Cardiac muscle cell (in vitro differentiated cells and primary cell): Measurements from ENCODE around the gene SLC25A42. TPM values are rescaled to one million over a fixed set of nuclear protein-coding genes. Genes with fewer than 3 reads are reported as not detected.
A peak's percentile ranks its signal among the peaks of the same experiment; 100 is the strongest.

Experiments
- DNase-seq, 2 donors: peaks; one replicate each; pipeline versions ENCODE4 v3.0.0 to v3.0.0-alpha.2; 2010 to 2017; ENCODE audit warnings: low read depth in 1 of 2, low spot score in 1 of 2
- H3K27ac ChIP-seq: fragments of 200-600 bp; sonication (generic); 2 replicates; pipeline ENCODE4 v1.5.1; 2016
- H3K27me3 ChIP-seq: fragments of 200-600 bp; sonication (generic); 2 replicates; pipeline ENCODE4 v1.6.0; 2016; ENCODE audit warnings: control low read depth
- H3K36me3 ChIP-seq: fragments of 200-600 bp; sonication (generic); 2 replicates; pipeline ENCODE4 v1.5.1; 2016; ENCODE audit warnings: control low read depth
- H3K4me1 ChIP-seq: fragments of 200-600 bp; sonication (generic); 2 replicates; pipeline ENCODE4 v1.8.1; 2017; ENCODE audit warnings: low read depth, mild to moderate bottlenecking, mixed run types
- H3K4me3 ChIP-seq: fragments of 200-600 bp; sonication (generic); 2 replicates; pipeline ENCODE4 v1.5.1; 2016; ENCODE audit warnings: mild to moderate bottlenecking
- H3K9me3 ChIP-seq: fragments of 200-600 bp; sonication (generic); 2 replicates; pipeline ENCODE4 v1.5.1; 2017; ENCODE audit warnings: low read depth, mild to moderate bottlenecking, control low read depth
- CTCF ChIP-seq: IDR thresholded peaks from 2 replicates; pipeline ENCODE4 v1.5.1; 2012; ENCODE audit warnings: low read depth, mild to moderate bottlenecking, low read length
- polyA plus RNA-seq: library from polyadenylated mRNA; unstranded; fragments of >200 nt; fragmentation: Nextera tagmentation; extraction: Ambion mirVana; gene quantifications from 2 replicates; pipeline ENCODE4 v1.2.1, GENCODE V29; 2016
- total RNA-seq: library from RNA; depleted of rRNA; stranded (reverse); fragments of >200 nt; gene quantifications from 2 replicates; pipeline ENCODE4 v1.2.3, GENCODE V29; 2016

Gene SLC25A42
- total and polyA plus RNA-seq, 2 experiments from 2014 or later = 30.4 to 31.3 TPM

GRCh38 chr19:19111136-19111835, 47.5 kb downstream of the SLC25A42 start:
- H3K27me3 ChIP-seq = no peaks in the 10 kb centered on the region
- H3K4me3 ChIP-seq = no peak overlapping the region
- no peaks in the 10 kb centered on the region for H3K9me3 ChIP-seq
- H3K4me1 ChIP-seq = peaks cover 19% of the 10 kb centered on the region
- no peak overlapping the region for H3K27ac ChIP-seq
- TF ChIP-seq CTCF = no peak
- H3K36me3 ChIP-seq = no peaks in the 10 kb centered on the region
- no peak for DNase-seq

- no peaks in the 10 kb centered on the region for H3K9me3 ChIP-seq
- H3K27me3 ChIP-seq = no peaks in the 10 kb centered on the region
- H3K4me1 ChIP-seq = peaks cover 18% of the 10 kb centered on the region
- no peak overlapping the region for H3K4me3 ChIP-seq
- no peak for DNase-seq
- H3K27ac ChIP-seq = no peak overlapping the region
- no peak for TF ChIP-seq CTCF
- no peaks in the 10 kb centered on the region for H3K36me3 ChIP-seq
These were observed 48.3 kb downstream of the SLC25A42 start for GRCh38 chr19:19111967-19112580.

- peak; percentile 70 to 82 for DNase-seq
- Histone ChIP-seq H3K36me3 (no peaks in the 10 kb centered on the region), H3K4me1 (peaks cover 18% of the 10 kb centered on the region), H3K4me3 (no peak overlapping the region), H3K9me3 (no peaks in the 10 kb centered on the region), H3K27ac (peak overlapping the region; percentile 46), H3K27me3 (no peaks in the 10 kb centered on the region)
- TF ChIP-seq CTCF = peak; percentile 12
These were observed 49.3 kb downstream of the SLC25A42 start for GRCh38 chr19:19113040-19113626.

- H3K4me1 ChIP-seq = peaks cover 18% of the 10 kb centered on the region
- H3K27ac ChIP-seq = no peak overlapping the region
- H3K4me3 ChIP-seq = no peak overlapping the region
- H3K27me3 ChIP-seq = no peaks in the 10 kb centered on the region
- no peaks in the 10 kb centered on the region for H3K36me3 ChIP-seq
- DNase-seq = peak; percentile 19 to 24
- peak; percentile 64 for TF ChIP-seq CTCF
- no peaks in the 10 kb centered on the region for H3K9me3 ChIP-seq
These were observed 52.2 kb downstream of the SLC25A42 start for GRCh38 chr19:19115954-19116353.

GRCh38 chr19:19119325-19120237, 55.8 kb downstream of the SLC25A42 start:
- no peak overlapping the region for H3K4me3 ChIP-seq
- H3K27ac ChIP-seq = peak overlapping the region; percentile 75
- no peaks in the 10 kb centered on the region for H3K27me3 ChIP-seq
- H3K36me3 ChIP-seq = peaks cover 3% of the 10 kb centered on the region
- DNase-seq = no peak
- peaks cover 7% of the 10 kb centered on the region for H3K4me1 ChIP-seq
- TF ChIP-seq CTCF = no peak
- no peaks in the 10 kb centered on the region for H3K9me3 ChIP-seq
